ENCODE measurements around the gene XCR1.
"Not testable (repeated sequence)": the region's sequence is repeated elsewhere in the genome, so short reads cannot be mapped to it uniquely, and the experiment has no call there.

- TF ChIP-seq ZNF2 (tag by site-specific recombination; IDR thresholded peaks at IDR 0.05); REST (tag by site-specific recombination; IDR thresholded peaks at IDR 0.05); ZNF768 (tag by site-specific recombination; IDR thresholded peaks at IDR 0.05); CTCF (tag by site-specific recombination; IDR thresholded peaks at IDR 0.05); IKZF3 (tag by site-specific recombination; IDR thresholded peaks at IDR 0.05); ZNF707 (tag by site-specific recombination; IDR thresholded peaks at IDR 0.05); PBX3 (CRISPR knock-in tag; IDR thresholded peaks at IDR 0.05); ZNF660 (tag by site-specific recombination; IDR thresholded peaks at IDR 0.05); BCL6B (tag by site-specific recombination; IDR thresholded peaks at IDR 0.05); ZNF239 (tag by site-specific recombination; IDR thresholded peaks at IDR 0.05); ZNF549 (tag by site-specific recombination; IDR thresholded peaks at IDR 0.05): not testable (repeated sequence)
Observed at GRCh38 chr3:46046231-46046630, 18.9 kb upstream of the XCR1 start.

All from HEK293 (cell line).